ENCODE results near the gene TSPAN3. TPM values are rescaled to one million over a fixed set of nuclear protein-coding genes. Genes with fewer than 3 reads are reported as not detected.

TSPAN3 gene
- total RNA-seq, 2 experiments from 2014 or later = 35.2 to 47.2 TPM

- Histone ChIP-seq H3K4me1 (ENCODE audit: insufficient read depth, low read length, poor library complexity, severe bottlenecking) (peaks cover 17% of the 10 kb centered on the region), H3K4me2 (ENCODE audit: low read length) (peak overlapping the region; percentile 44), H3K36me3 (ENCODE audit: insufficient read depth, low read length) (no peaks in the 10 kb centered on the region), H3K4me3 (ENCODE audit: low read depth, low read length, poor library complexity, severe bottlenecking) (no peak overlapping the region), H2AFZ (ENCODE audit: low read length) (peak overlapping the region; percentile 4; the same call in 1 of the 2 replicates), H4K20me1 (ENCODE audit: insufficient read depth, low read length) (peaks cover 5% of the 10 kb centered on the region; the same call in 1 of the 2 replicates), H3K9me2 (ENCODE audit: insufficient read depth, low read length) (no peaks in the 10 kb centered on the region), H3K27ac (ENCODE audit: low read depth, low read length, poor library complexity, severe bottlenecking) (no peak overlapping the region), H3K9me3 (ENCODE audit: low read length) (no peaks in the 10 kb centered on the region), H3K79me2 (ENCODE audit: insufficient read depth, low read depth, low read length) (no peaks in the 10 kb centered on the region)
- peak; percentile 34 for DNase-seq (ENCODE audit: low spot score)
- ChIA-PET POLR2A (interaction anchor here (0.6 to 4.3 kb wide), 12 partner anchors 9 to 1009 kb away, joined by 3 to 21 read pairs (median 4); partner anchors contain the start of gene PSTPIP1), CTCF (ENCODE audit: unreplicated experiment) (no interaction called here)
- no peak for TF ChIP-seq EZH2phosphoT487 (IDR thresholded peaks at IDR 0.05; ENCODE audit: borderline replicate concordance, low read depth, low read length)
- no peak for TF ChIP-seq CTCF (conservative IDR thresholded peaks at IDR 0.05; ENCODE audit: low read length)
- no TSS peak for BruUV-seq (replicated peaks)
- intact Hi-C loops (cut with micrococcal nuclease; ENCODE audit: unreplicated experiment) = no loop called here
Measured at GRCh38 chr15:77059786-77060361, 11.0 kb downstream of the TSPAN3 start.

GRCh38 chr15:77058468-77058867, 12.4 kb downstream of the TSPAN3 start:
- Histone ChIP-seq H3K9me3 (ENCODE audit: low read length) (no peaks in the 10 kb centered on the region), H3K4me1 (ENCODE audit: insufficient read depth, low read length, poor library complexity, severe bottlenecking) (peaks cover 17% of the 10 kb centered on the region), H3K36me3 (ENCODE audit: insufficient read depth, low read length) (no peaks in the 10 kb centered on the region), H3K79me2 (ENCODE audit: insufficient read depth, low read depth, low read length) (no peaks in the 10 kb centered on the region), H4K20me1 (ENCODE audit: insufficient read depth, low read length) (peaks cover 5% of the 10 kb centered on the region; the same call in 1 of the 2 replicates), H3K9me2 (ENCODE audit: insufficient read depth, low read length) (no peaks in the 10 kb centered on the region), H3K4me2 (ENCODE audit: low read length) (no peak overlapping the region), H3K4me3 (ENCODE audit: low read depth, low read length, poor library complexity, severe bottlenecking) (no peak overlapping the region), H2AFZ (ENCODE audit: low read length) (no peak overlapping the region), H3K27ac (ENCODE audit: low read depth, low read length, poor library complexity, severe bottlenecking) (no peak overlapping the region)
- intact Hi-C loops (cut with micrococcal nuclease; ENCODE audit: unreplicated experiment) = no loop called here
- DNase-seq (ENCODE audit: low spot score) = no peak
- no peak for TF ChIP-seq EZH2phosphoT487 (IDR thresholded peaks at IDR 0.05; ENCODE audit: borderline replicate concordance, low read depth, low read length)
- no peak for TF ChIP-seq CTCF (conservative IDR thresholded peaks at IDR 0.05; ENCODE audit: low read length)
- BruUV-seq (replicated peaks) = no TSS peak
- ChIA-PET POLR2A (interaction anchor here (0.6 to 4.3 kb wide), 5 partner anchors 9 to 1829 kb away, joined by 3 to 21 read pairs (median 4); no protein-coding TSS in a partner anchor), CTCF (ENCODE audit: unreplicated experiment) (no interaction called here)

GRCh38 chr15:77057685-77058084, 13.2 kb downstream of the TSPAN3 start:
- no peaks in the 10 kb centered on the region for H3K36me3 ChIP-seq (ENCODE audit: insufficient read depth, low read length)
- no peak overlapping the region for H3K4me3 ChIP-seq (ENCODE audit: low read depth, low read length, poor library complexity, severe bottlenecking)
- no peaks in the 10 kb centered on the region for H3K79me2 ChIP-seq (ENCODE audit: insufficient read depth, low read depth, low read length)
- no peak for TF ChIP-seq EZH2phosphoT487 (IDR thresholded peaks at IDR 0.05; ENCODE audit: borderline replicate concordance, low read depth, low read length)
- no peaks in the 10 kb centered on the region for H3K9me2 ChIP-seq (ENCODE audit: insufficient read depth, low read length)
- H3K9me3 ChIP-seq (ENCODE audit: low read length) = no peaks in the 10 kb centered on the region
- intact Hi-C loops (cut with micrococcal nuclease; ENCODE audit: unreplicated experiment) = no loop called here
- H3K4me1 ChIP-seq (ENCODE audit: insufficient read depth, low read length, poor library complexity, severe bottlenecking) = peaks cover 17% of the 10 kb centered on the region
- CTCF ChIA-PET (ENCODE audit: unreplicated experiment) = no interaction called here
- BruUV-seq (replicated peaks) = no TSS peak
- peaks cover 5% of the 10 kb centered on the region; the same call in 1 of the 2 replicates for H4K20me1 ChIP-seq (ENCODE audit: insufficient read depth, low read length)
- H3K27ac ChIP-seq (ENCODE audit: low read depth, low read length, poor library complexity, severe bottlenecking) = no peak overlapping the region
- POLR2A ChIA-PET = interaction anchor here (4.3 kb wide), 1 partner anchor 11 kb away, joined by 21 read pairs; no protein-coding TSS in a partner anchor
- no peak overlapping the region for H3K4me2 ChIP-seq (ENCODE audit: low read length)
- no peak for DNase-seq (ENCODE audit: low spot score)
- no peak overlapping the region for H2AFZ ChIP-seq (ENCODE audit: low read length)

Data from OCI-LY7 (cell line).